ENCODE results near the gene TCF7L1.

- no peak for TF ChIP-seq CTCF (IDR thresholded peaks at IDR 0.05; ENCODE audit: low read depth, low read length, poor library complexity, severe bottlenecking)
- TF ChIP-seq EZH2phosphoT487 (IDR thresholded peaks at IDR 0.05; ENCODE audit: borderline replicate concordance, low read length), result no peak
These were observed 3.3 kb upstream of the TCF7L1 start for GRCh38 chr2:85129861-85130260.
